HG02840 (cell line): ENCODE results near the gene MUC5B.
"Not testable (repeated sequence)": the region's sequence is repeated elsewhere in the genome, so short reads cannot be mapped to it uniquely, and the experiment has no call there.

Experiments
- ATAC-seq: cut with Tn5 transposase; IDR thresholded peaks from one replicate; pipeline ENCODE4 v1.9.1; 2021; ENCODE audit warnings: mild to moderate bottlenecking, moderate library complexity, moderate number of reproducible peaks; ENCODE audit not compliant: unreplicated experiment, low FRiP score

The MUC5B gene

DNA sequence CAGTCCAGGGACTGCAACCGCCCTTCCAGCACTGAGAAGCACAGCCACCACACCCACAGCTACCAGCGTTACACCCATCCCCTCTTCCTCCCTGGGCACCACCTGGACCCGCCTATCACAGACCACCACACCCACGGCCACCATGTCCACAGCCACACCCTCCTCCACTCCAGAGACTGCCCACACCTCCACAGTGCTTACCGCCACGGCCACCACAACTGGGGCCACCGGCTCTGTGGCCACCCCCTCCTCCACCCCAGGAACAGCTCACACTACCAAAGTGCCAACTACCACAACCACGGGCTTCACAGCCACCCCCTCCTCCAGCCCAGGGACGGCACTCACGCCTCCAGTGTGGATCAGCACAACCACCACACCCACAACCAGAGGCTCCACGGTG is 19.9 kb downstream of the MUC5B start:
- ATAC-seq = not testable (repeated sequence)

DNA sequence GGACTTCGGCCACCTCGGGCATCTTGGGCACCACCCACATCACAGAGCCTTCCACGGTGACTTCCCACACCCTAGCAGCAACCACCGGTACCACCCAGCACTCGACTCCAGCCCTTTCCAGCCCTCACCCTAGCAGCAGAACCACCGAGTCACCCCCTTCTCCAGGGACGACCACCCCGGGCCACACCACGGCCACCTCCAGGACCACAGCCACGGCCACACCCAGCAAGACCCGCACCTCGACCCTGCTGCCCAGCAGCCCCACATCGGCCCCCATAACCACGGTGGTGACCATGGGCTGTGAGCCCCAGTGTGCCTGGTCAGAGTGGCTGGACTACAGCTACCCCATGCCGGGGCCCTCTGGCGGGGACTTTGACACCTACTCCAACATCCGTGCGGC is 20.7 kb downstream of the MUC5B start:
- ATAC-seq = not testable (repeated sequence)

DNA sequence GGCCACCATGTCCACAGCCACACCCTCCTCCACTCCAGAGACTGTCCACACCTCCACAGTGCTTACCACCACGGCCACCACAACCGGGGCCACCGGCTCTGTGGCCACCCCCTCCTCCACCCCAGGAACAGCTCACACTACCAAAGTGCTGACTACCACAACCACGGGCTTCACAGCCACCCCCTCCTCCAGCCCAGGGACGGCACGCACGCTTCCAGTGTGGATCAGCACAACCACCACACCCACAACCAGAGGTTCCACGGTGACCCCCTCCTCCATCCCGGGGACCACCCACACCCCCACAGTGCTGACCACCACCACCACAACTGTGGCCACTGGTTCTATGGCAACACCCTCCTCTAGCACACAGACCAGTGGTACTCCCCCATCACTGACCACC is 21.7 kb downstream of the MUC5B start:
- not testable (repeated sequence) for ATAC-seq

DNA sequence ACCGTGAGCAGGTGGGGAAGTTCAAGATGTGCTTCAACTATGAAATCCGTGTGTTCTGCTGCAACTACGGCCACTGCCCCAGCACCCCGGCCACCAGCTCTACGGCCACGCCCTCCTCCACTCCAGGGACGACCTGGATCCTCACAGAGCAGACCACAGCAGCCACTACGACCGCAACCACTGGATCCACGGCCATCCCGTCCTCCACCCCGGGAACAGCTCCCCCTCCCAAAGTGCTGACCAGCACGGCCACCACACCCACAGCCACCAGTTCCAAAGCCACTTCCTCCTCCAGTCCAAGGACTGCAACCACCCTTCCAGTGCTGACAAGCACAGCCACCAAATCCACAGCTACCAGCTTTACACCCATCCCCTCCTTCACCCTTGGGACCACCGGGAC is 22.9 kb downstream of the MUC5B start:
- ATAC-seq = not testable (repeated sequence)

DNA sequence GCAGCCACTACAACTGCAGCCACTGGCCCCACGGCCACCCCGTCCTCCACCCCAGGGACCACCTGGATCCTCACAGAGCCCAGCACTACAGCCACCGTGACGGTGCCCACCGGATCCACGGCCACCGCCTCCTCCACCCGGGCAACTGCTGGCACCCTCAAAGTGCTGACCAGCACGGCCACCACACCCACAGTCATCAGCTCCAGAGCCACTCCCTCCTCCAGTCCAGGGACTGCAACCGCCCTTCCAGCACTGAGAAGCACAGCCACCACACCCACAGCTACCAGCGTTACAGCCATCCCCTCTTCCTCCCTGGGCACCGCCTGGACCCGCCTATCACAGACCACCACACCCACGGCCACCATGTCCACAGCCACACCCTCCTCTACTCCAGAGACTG is 23.4 kb downstream of the MUC5B start:
- not testable (repeated sequence) for ATAC-seq

DNA sequence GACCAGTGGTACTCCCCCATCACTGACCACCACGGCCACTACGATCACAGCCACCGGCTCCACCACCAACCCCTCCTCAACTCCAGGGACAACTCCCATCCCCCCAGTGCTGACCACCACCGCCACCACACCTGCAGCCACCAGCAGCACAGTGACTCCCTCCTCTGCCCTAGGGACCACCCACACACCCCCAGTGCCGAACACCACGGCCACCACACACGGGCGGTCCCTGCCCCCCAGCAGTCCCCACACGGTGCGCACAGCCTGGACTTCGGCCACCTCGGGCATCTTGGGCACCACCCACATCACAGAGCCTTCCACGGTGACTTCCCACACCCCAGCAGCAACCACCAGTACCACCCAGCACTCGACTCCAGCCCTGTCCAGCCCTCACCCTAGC is 24.2 kb downstream of the MUC5B start:
- not testable (repeated sequence) for ATAC-seq

DNA sequence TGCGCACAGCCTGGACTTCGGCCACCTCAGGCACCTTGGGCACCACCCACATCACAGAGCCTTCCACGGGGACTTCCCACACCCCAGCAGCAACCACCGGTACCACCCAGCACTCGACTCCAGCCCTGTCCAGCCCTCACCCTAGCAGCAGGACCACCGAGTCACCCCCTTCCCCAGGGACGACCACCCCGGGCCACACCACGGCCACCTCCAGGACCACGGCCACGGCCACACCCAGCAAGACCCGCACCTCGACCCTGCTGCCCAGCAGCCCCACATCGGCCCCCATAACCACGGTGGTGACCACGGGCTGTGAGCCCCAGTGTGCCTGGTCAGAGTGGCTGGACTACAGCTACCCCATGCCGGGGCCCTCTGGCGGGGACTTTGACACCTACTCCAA is 26.1 kb downstream of the MUC5B start:
- not testable (repeated sequence) for ATAC-seq

GRCh38 chr11:1250411-1250810 is 27.5 kb downstream of the MUC5B start:
- not testable (repeated sequence) for ATAC-seq

DNA sequence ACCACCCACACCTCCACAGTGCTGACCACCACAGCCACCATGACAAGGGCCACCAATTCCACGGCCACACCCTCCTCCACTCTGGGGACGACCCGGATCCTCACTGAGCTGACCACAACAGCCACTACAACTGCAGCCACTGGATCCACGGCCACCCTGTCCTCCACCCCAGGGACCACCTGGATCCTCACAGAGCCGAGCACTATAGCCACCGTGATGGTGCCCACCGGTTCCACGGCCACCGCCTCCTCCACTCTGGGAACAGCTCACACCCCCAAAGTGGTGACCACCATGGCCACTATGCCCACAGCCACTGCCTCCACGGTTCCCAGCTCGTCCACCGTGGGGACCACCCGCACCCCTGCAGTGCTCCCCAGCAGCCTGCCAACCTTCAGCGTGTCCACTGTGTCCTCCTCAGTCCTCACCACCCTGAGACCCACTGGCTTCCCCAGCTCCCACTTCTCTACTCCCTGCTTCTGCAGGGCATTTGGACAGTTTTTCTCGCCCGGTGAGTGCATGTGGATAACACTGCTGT is 28.4 kb downstream of the MUC5B start:
- no peak for ATAC-seq

DNA sequence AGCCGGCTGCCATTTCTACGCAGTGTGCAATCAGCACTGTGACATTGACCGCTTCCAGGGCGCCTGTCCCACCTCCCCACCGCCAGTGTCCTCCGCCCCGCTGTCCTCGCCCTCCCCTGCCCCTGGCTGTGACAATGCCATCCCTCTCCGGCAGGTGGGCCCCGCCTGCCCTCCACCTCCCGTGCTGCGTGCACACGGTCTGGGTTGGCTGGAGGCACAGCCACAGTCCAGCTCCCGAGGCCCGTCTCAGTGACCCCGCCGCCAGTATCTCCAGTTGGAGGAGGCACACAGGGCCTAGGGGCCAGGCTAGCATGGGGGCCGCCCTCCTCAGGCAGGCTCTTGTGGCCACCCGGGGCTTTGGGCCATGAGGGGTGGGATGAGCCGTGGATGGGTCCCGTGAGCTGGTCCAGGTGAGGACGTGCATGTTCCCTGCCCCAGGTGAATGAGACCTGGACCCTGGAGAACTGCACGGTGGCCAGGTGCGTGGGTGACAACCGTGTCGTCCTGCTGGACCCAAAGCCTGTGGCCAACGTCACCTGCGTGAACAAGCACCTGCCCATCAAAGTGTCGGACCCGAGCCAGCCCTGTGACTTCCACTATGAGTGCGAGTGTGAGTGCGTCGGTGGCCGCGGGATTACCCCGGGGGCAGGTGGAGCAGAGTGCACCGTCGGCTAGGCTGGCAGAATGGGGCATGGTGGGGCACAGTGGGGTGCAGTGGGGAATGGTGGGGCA is 29.7 kb downstream of the MUC5B start:
- ATAC-seq = no peak

GRCh38 chr11:1253103-1253485 is 30.2 kb downstream of the MUC5B start:
- ATAC-seq = no peak

- no peak for ATAC-seq
These were observed 31.3 kb downstream of the MUC5B start for GRCh38 chr11:1254086-1254648.

DNA sequence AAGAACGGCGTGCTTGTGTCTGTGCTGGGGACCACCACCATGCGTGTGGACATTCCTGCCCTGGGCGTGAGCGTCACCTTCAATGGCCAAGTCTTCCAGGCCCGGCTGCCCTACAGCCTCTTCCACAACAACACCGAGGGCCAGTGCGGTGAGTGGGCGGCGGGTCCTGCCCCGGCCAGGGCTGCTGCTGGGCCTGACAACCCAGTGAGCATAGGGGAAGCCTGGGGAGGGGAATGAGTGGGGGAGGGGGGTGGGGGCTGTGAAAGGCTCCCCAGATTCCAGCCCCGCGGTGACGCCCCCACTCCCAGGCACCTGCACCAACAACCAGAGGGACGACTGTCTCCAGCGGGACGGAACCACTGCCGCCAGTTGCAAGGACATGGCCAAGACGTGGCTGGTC is 31.9 kb downstream of the MUC5B start:
- no peak for ATAC-seq

- ATAC-seq = no peak
These were observed 32.3 kb downstream of the MUC5B start for GRCh38 chr11:1255151-1255550.

DNA sequence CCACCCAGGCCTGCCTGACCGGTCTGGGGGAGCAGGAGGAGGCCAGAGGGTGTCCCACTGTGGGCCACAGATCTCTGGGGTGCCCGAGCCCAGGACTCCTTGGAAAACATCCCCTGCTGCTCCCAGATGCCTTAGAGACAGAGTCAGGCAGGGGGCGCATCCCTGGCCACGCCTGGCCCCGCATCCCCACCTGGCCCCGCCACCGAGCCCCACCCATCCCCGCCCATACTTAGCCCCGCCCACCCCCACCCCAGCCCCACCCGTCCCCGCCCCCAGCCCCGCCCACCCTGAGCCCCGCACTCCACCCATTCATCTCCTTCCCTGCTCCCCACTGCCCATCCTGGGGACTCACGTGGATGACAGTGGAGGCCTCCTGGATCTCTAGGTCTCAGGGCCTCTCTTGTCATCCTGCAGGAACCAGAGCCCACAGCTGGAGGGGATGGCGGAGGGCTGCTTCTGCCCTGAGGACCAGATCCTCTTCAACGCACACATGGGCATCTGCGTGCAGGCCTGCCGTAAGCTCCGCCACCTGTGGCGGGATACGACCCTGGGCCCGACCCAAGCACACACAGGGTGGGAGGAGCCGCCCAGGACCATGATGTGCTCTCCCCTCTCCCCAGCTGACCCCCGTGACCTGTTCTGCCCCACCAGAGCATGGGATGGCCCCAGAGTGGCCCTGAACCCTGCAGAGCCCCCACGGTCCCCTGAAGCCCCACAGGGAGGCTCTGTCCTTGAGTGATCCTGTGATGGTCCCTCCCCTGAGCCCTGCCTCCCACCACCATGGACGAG is 33.6 kb downstream of the MUC5B start:
- no peak for ATAC-seq

DNA sequence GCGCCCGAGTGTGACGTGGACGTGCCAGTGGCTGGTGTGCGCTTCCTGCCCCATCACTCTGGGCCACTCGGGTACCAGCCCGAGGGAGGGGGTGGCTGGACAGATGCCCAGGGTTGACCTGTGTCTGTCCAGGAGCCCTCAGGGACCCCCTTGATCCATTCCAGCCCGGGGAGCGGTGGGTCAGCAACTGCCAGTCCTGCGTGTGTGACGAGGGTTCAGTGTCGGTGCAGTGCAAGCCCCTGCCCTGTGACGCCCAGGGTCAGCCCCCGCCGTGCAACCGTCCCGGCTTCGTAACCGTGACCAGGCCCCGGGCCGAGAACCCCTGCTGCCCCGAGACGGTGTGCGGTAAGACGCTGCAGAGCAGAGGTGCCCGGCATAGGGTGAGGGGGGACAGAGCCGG is 34.5 kb downstream of the MUC5B start:
- ATAC-seq = no peak

DNA sequence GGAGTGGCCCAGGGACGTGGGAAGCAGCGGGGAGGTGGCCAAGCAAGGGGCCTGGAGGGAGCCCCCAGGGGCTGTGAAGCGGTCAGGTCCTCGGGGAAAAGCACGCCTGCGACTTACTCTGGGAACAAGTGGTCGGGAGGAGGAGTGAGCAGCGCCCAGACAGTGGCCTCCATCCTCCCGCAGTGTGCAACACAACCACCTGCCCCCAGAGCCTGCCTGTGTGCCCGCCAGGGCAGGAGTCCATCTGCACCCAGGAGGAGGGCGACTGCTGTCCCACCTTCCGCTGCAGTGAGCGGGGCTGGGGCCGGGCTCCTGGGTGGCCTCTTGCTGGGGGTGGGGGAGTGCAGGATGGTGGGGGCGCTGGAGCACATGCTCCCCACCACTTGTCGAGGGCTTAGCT is 35.0 kb downstream of the MUC5B start:
- no peak for ATAC-seq

DNA sequence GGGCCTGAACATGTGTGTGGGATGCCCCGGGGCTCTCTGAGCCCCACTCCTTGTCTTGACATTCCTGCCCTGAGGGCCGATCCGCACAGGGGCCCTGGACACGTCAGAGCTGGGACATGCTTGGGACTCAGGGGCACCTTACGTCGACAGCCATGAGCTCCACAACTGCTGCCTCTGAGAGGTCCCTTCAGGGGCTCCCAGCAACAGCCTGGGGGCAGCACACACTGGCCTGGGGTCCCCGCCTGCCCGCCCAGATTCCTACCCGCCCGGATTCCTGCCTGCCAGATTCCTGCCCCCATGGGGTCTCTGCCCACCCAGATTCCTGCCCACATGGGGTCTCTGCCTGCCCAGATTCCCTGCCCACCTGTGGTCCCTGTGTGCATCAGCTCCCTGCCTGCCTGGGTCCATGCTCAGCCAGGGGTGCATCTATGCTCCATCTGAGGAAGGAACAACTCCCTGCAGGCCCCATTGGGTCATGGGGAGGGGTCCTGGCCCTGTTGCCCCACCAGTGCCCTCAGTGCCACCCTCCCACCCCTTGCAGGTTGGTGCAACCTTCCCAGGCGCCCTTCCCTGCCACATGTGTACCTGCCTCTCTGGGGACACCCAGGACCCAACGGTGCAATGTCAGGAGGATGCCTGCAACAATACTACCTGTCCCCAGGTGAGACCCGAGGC is 35.7 kb downstream of the MUC5B start:
- no peak for ATAC-seq

- ATAC-seq = no peak
These were observed 36.2 kb downstream of the MUC5B start for GRCh38 chr11:1259076-1259461.

GRCh38 chr11:1259561-1259960 is 36.7 kb downstream of the MUC5B start:
- ATAC-seq = no peak

GRCh38 chr11:1260023-1260501 is 37.2 kb downstream of the MUC5B start:
- ATAC-seq = no peak
